ENCODE results near the gene EVL.

EVL gene

DNA sequence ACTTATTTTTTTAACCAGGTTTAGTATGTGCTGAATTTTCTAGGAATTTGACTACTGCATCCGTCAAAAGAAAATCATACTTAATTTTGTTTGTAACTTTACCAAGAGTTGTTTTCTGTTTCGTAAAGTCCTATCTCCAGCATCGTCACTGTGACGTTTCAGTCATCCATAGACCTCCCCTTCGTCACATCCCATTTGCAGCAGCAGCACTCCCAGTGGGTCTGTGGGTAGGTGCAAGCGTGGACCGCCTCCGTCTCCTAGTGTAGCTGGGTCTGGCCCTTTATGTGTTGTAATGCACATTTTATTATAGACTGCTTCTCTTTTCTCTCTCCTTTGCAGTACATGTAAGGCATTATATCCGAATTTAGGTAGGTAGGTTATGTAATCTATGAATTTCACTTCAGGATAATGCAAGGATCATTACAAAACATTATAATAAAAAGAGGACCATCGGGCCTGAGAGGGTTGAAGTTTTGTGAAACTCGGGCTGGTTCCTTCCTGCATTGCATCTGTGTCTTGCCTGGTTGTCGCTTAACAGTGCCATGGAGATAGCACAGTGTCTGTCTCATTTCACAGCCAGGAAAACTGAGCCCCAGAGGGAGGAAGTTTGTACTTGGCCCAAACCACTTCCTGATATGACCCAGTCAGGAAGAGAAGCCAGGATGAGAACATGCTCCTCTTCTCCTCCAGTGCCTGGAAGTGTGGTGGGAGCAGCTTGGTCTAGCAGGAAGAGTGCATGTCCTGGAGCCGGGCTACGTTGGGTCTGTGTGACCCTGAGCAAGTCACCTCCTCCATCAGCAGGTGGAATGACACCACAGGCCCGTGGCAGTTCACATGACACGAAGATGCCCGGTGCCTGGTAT lies 41.3 kb downstream of the EVL start:
- H3K4me3 ChIP-seq (replicated peaks; ENCODE audit: insufficient read depth, low read length): no peak overlapping the region
- H3K27ac ChIP-seq (replicated peaks): peak overlapping the region; percentile 36
- DNase-seq (ENCODE audit: low read depth in 1 of 2, low spot score in 1 of 2): peak in 1 of 2 experiments; percentile 60
- H3K27me3 ChIP-seq (ENCODE audit: insufficient read depth, poor library complexity, severe bottlenecking): no peaks in the 10 kb centered on the region
- TF ChIP-seq, protein P1, sequence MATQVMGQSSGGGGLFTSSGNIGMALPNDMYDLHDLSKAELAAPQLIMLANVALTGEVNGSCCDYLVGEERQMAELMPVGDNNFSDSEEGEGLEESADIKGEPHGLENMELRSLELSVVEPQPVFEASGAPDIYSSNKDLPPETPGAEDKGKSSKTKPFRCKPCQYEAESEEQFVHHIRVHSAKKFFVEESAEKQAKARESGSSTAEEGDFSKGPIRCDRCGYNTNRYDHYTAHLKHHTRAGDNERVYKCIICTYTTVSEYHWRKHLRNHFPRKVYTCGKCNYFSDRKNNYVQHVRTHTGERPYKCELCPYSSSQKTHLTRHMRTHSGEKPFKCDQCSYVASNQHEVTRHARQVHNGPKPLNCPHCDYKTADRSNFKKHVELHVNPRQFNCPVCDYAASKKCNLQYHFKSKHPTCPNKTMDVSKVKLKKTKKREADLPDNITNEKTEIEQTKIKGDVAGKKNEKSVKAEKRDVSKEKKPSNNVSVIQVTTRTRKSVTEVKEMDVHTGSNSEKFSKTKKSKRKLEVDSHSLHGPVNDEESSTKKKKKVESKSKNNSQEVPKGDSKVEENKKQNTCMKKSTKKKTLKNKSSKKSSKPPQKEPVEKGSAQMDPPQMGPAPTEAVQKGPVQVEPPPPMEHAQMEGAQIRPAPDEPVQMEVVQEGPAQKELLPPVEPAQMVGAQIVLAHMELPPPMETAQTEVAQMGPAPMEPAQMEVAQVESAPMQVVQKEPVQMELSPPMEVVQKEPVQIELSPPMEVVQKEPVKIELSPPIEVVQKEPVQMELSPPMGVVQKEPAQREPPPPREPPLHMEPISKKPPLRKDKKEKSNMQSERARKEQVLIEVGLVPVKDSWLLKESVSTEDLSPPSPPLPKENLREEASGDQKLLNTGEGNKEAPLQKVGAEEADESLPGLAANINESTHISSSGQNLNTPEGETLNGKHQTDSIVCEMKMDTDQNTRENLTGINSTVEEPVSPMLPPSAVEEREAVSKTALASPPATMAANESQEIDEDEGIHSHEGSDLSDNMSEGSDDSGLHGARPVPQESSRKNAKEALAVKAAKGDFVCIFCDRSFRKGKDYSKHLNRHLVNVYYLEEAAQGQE (IDR thresholded peaks at IDR 0.05; ENCODE audit: insufficient replicate concordance, low read depth): no peak
- peak; percentile 38; the same call in 1 of the 2 replicates for TF ChIP-seq SPI1 (IDR thresholded peaks at IDR 0.05; ENCODE audit: borderline replicate concordance, low read depth)
- TF ChIP-seq CTCF (IDR thresholded peaks at IDR 0.05; ENCODE audit: insufficient read depth, low read length): no peak

DNA sequence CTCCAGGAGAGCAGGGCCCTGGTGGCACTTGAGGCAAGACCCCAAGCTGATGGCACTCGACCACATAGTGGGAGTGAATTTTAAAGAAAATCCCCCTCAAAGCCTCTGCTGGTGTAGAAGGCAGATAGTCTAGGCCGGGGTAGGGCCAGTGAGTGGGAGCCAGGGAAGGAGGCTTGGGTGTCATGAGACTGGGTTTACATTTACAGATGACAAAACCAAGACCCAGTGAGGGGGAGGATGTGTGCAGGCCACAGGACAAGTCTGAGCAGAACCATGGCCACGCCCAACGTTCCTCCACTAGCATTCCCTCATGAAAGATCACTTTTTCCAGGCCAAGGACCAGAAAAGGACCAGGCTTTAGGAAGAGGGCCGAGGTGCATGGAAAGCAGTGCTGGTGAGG lies 42.0 kb downstream of the EVL start:
- TF ChIP-seq, protein P1 (IDR thresholded peaks at IDR 0.05; ENCODE audit: insufficient replicate concordance, low read depth): no peak
- TF ChIP-seq POLR2AphosphoS5 (IDR thresholded peaks at IDR 0.05; ENCODE audit: low read depth) (no peak), GABPA (IDR thresholded peaks at IDR 0.05; ENCODE audit: low read depth) (no peak), CTCF (IDR thresholded peaks at IDR 0.05; ENCODE audit: insufficient read depth, low read length) (no peak), SPI1 (IDR thresholded peaks at IDR 0.05; ENCODE audit: borderline replicate concordance, low read depth) (no peak)
- peak overlapping the region; percentile 30; the same call in 1 of the 2 replicates for H3K27ac ChIP-seq (replicated peaks)
- no peaks in the 10 kb centered on the region for H3K27me3 ChIP-seq (ENCODE audit: insufficient read depth, poor library complexity, severe bottlenecking)
- no peak overlapping the region for H3K4me3 ChIP-seq (replicated peaks; ENCODE audit: insufficient read depth, low read length)
- DNase-seq (ENCODE audit: low read depth in 1 of 2, low spot score in 1 of 2): no peak

- Histone ChIP-seq H3K27me3 (ENCODE audit: insufficient read depth, poor library complexity, severe bottlenecking) (no peaks in the 10 kb centered on the region), H3K4me3 (replicated peaks; ENCODE audit: insufficient read depth, low read length) (no peak overlapping the region), H3K27ac (replicated peaks) (peak overlapping the region; percentile 26)
- TF ChIP-seq CTCF (IDR thresholded peaks at IDR 0.05; ENCODE audit: insufficient read depth, low read length): peak; percentile 80
- TF ChIP-seq, protein P1 (IDR thresholded peaks at IDR 0.05; ENCODE audit: insufficient replicate concordance, low read depth): no peak
- DNase-seq (ENCODE audit: low read depth in 1 of 2, low spot score in 1 of 2): peak; percentile 39 to 79
These were observed 43.0 kb downstream of the EVL start for GRCh38 chr14:100108042-100108825.

All from HL-60 (cell line).